ENCODE measurements around the gene HACD2.
"Not testable (repeated sequence)": the region's sequence is repeated elsewhere in the genome, so short reads cannot be mapped to it uniquely, and the experiment has no call there.

Gene HACD2

GRCh38 chr3:123611082-123611481 is 26.2 kb upstream of the HACD2 start:
- no peak for DNase-seq (ENCODE audit: low read depth)

- DNase-seq (ENCODE audit: low read depth) = no peak
Measured at GRCh38 chr3:123610331-123610730, 25.5 kb upstream of the HACD2 start.

GRCh38 chr3:123609063-123609462 is 24.2 kb upstream of the HACD2 start:
- DNase-seq (ENCODE audit: low read depth) = no peak

- DNase-seq (ENCODE audit: low read depth) = no peak
Measured at GRCh38 chr3:123608263-123608937, 23.5 kb upstream of the HACD2 start.

- no peak for DNase-seq (ENCODE audit: low read depth)
Measured at GRCh38 chr3:123606527-123606926, 21.7 kb upstream of the HACD2 start.

- DNase-seq (ENCODE audit: low read depth) = no peak
Measured at GRCh38 chr3:123605789-123606234, 21.0 kb upstream of the HACD2 start.

- not testable (repeated sequence) for DNase-seq (ENCODE audit: low read depth)
Measured at GRCh38 chr3:123603153-123603552, 18.3 kb upstream of the HACD2 start.

- DNase-seq (ENCODE audit: low read depth) = peak; percentile 59
Measured at GRCh38 chr3:123602325-123602724, 17.5 kb upstream of the HACD2 start.

- DNase-seq (ENCODE audit: low read depth) = not testable (repeated sequence)
Measured at GRCh38 chr3:123600863-123601262, 16.0 kb upstream of the HACD2 start.

- no peak for DNase-seq (ENCODE audit: low read depth)
Measured at GRCh38 chr3:123597561-123597960, 12.7 kb upstream of the HACD2 start.

GRCh38 chr3:123595396-123596180 is 10.7 kb upstream of the HACD2 start:
- DNase-seq (ENCODE audit: low read depth) = no peak

GRCh38 chr3:123593381-123593780 is 8.5 kb upstream of the HACD2 start:
- DNase-seq (ENCODE audit: low read depth) = no peak

- no peak for DNase-seq (ENCODE audit: low read depth)
Measured at GRCh38 chr3:123590685-123591450, 6.0 kb upstream of the HACD2 start.

GRCh38 chr3:123587401-123587800 is 2.5 kb upstream of the HACD2 start:
- no peak for DNase-seq (ENCODE audit: low read depth)

GRCh38 chr3:123586968-123587367 is 2.1 kb upstream of the HACD2 start:
- DNase-seq (ENCODE audit: low read depth) = no peak

- no peak for DNase-seq (ENCODE audit: low read depth)
Measured at GRCh38 chr3:123586131-123586530, 1.3 kb upstream of the HACD2 start.

- DNase-seq (ENCODE audit: low read depth) = no peak
Measured at GRCh38 chr3:123584284-123584987, 417 bp downstream of the HACD2 start.

GRCh38 chr3:123583561-123583960 is 1.3 kb downstream of the HACD2 start:
- DNase-seq (ENCODE audit: low read depth) = no peak

- DNase-seq (ENCODE audit: low read depth) = no peak
Measured at GRCh38 chr3:123582315-123582714, 2.5 kb downstream of the HACD2 start.

- DNase-seq (ENCODE audit: low read depth) = no peak
Measured at GRCh38 chr3:123576122-123576521, 8.7 kb downstream of the HACD2 start.

GRCh38 chr3:123571973-123572365 is 12.9 kb downstream of the HACD2 start:
- no peak for DNase-seq (ENCODE audit: low read depth)

Measured in HS-27A (cell line).